Lung (tissue), 12 donors: Measurements from ENCODE around the gene ELF3. TPM values are rescaled to one million over a fixed set of nuclear protein-coding genes. Genes with fewer than 3 reads are reported as not detected.
"Not testable (repeated sequence)": the region's sequence is repeated elsewhere in the genome, so short reads cannot be mapped to it uniquely, and the experiment has no call there.

Experiments
- ATAC-seq: fragments of 200-7000 bp; cut with Tn5 transposase; one replicate; pipeline ENCODE4 v1.9.1; 2020; ENCODE audit warnings: moderate number of reproducible peaks; ENCODE audit not compliant: insufficient read depth, low FRiP score
- DNase-seq, 3 donors: peaks; one replicate each; pipeline ENCODE4 v3.0.0-alpha.2; 2013 to 2017
- H3K27ac ChIP-seq, 2 donors: one replicate each; pipeline ENCODE4 v1.5.1; 2013; ENCODE audit warnings: mild to moderate bottlenecking in 2 of 2, moderate library complexity in 2 of 2, control low read depth in 1 of 2, inconsistent platforms in 1 of 2, low read depth in 1 of 2, low read length in 1 of 2
- H3K27me3 ChIP-seq, 3 donors: one replicate each; pipeline ENCODE4 v1.5.1; 2013; ENCODE audit warnings: low read length in 2 of 3; ENCODE audit not compliant: control insufficient read depth in 3 of 3, insufficient read depth in 3 of 3
- H3K36me3 ChIP-seq, 4 donors: one replicate each; pipeline ENCODE4 v1.5.1; 2013; ENCODE audit warnings: low read length in 4 of 4, mild to moderate bottlenecking in 1 of 4, moderate library complexity in 1 of 4; ENCODE audit not compliant: control insufficient read depth in 4 of 4, insufficient read depth in 4 of 4
- H3K4me1 ChIP-seq, 5 donors: one replicate each; pipeline ENCODE4 v1.5.1; 2013; ENCODE audit warnings: low read length in 5 of 5, mild to moderate bottlenecking in 2 of 5, moderate library complexity in 1 of 5; ENCODE audit not compliant: control insufficient read depth in 5 of 5, insufficient read depth in 5 of 5
- H3K4me3 ChIP-seq: one replicate; pipeline ENCODE4 v1.5.1; 2013; ENCODE audit warnings: mild to moderate bottlenecking, control low read depth, moderate library complexity
- H3K9ac ChIP-seq, 2 donors: one replicate each; pipeline ENCODE4 v1.5.1; 2013; ENCODE audit warnings: low read length in 2 of 2, control low read depth in 1 of 2; ENCODE audit not compliant: insufficient read depth in 1 of 2
- H3K9me3 ChIP-seq, 4 donors: one replicate each; pipeline ENCODE4 v1.5.1; 2013; ENCODE audit warnings: low read length in 3 of 4, mild to moderate bottlenecking in 1 of 4, moderate library complexity in 1 of 4; ENCODE audit not compliant: control insufficient read depth in 4 of 4, insufficient read depth in 3 of 4
- CTCF ChIP-seq: IDR thresholded peaks from 2 replicates; pipeline ENCODE4 v1.5.1; 2012; ENCODE audit warnings: mild to moderate bottlenecking; ENCODE audit errors: control extremely low read depth, extremely low read depth
- WGBS, 2 donors: extraction: QIAGEN DNeasy Blood & Tissue Kit; methylation state at CpG; one replicate each; pipeline ENCODE4 v1.1.7; 2013; 5-methylcytosine and 5-hydroxymethylcytosine counted together
- polyA plus RNA-seq, 2 donors: library from polyadenylated mRNA; stranded (reverse); fragments of 200-250 nt; gene quantifications; one replicate each; pipeline ENCODE4 v1.2.1, GENCODE V29; 2013
- total RNA-seq, 2 donors: library from RNA; depleted of rRNA in 1 of 2; stranded (reverse); fragments of >200 nt in 1 of 2; gene quantifications; one replicate each; pipeline ENCODE4 v1.2.1, GENCODE V29; 2014 to 2021
- donor health status: control.
- donor health status: control.
- donor health status: Bipolar disorder and iron deficiency.
- donor health status: healthy.
- donor health status: DM: yes; HTN: yes; CAD: no.

Gene ELF3
- total and polyA plus RNA-seq, 4 donors: 143 to 219 (median 149) TPM

GRCh38 chr1:202058001-202058908, 47.9 kb downstream of the ELF3 start:
- Histone ChIP-seq H3K4me3 (no peak overlapping the region), H3K27me3 (no peaks in the 10 kb centered on the region), H3K36me3 (no peaks in the 10 kb centered on the region), H3K9me3 (no peaks in the 10 kb centered on the region), H3K27ac (peak overlapping the region in 1 of 2 donors; percentile 31), H3K9ac (no peak overlapping the region), H3K4me1 (peaks cover 0 to 4% (median 0%) of the 10 kb centered on the region in 5 donors)
- DNase-seq (no peak), ATAC-seq (no peak)
- no peak for TF ChIP-seq CTCF
- 90 to 92% methylated on average over 3 of the region's 3 CpGs for WGBS, 2 donors

- no peak for TF ChIP-seq CTCF
- no peak for ATAC-seq
- H3K27me3 ChIP-seq: no peaks in the 10 kb centered on the region
- no peak for DNase-seq
- no peak overlapping the region for H3K27ac ChIP-seq
- no peaks in the 10 kb centered on the region for H3K9me3 ChIP-seq
- no peak overlapping the region for H3K9ac ChIP-seq
- 85 to 89% methylated on average over 4 of the region's 4 CpGs for WGBS, 2 donors
- H3K4me3 ChIP-seq: no peak overlapping the region
- H3K4me1 ChIP-seq: peaks cover 0 to 4% (median 0%) of the 10 kb centered on the region in 5 donors
- H3K36me3 ChIP-seq: no peaks in the 10 kb centered on the region
These were observed 50.7 kb downstream of the ELF3 start for GRCh38 chr1:202061055-202061454.

- not testable (repeated sequence) for H3K36me3 ChIP-seq, ATAC-seq, H3K4me3 ChIP-seq, H3K27me3 ChIP-seq, DNase-seq, H3K27ac ChIP-seq, H3K4me1 ChIP-seq, H3K9ac ChIP-seq, H3K9me3 ChIP-seq
- 71 to 90% methylated on average over 6 of the region's 6 CpGs for WGBS, 2 donors
These were observed 51.4 kb downstream of the ELF3 start for GRCh38 chr1:202061787-202062186.

GRCh38 chr1:202062636-202063035, 52.2 kb downstream of the ELF3 start:
- not testable (repeated sequence) for DNase-seq, ATAC-seq, H3K27me3 ChIP-seq, H3K4me3 ChIP-seq, H3K9me3 ChIP-seq, H3K4me1 ChIP-seq, H3K27ac ChIP-seq, H3K36me3 ChIP-seq, H3K9ac ChIP-seq
- 93 to 95% methylated on average over 7 of the region's 7 CpGs for WGBS, 2 donors
